SJCRH30 (cell line): Measurements from ENCODE around the gene PSEN1. TPM values are rescaled to one million over a fixed set of nuclear protein-coding genes. Genes with fewer than 3 reads are reported as not detected.

Experiments
- DNase-seq, 2 experiments: peaks; one replicate each; pipeline ENCODE4 v3.0.0-alpha.2; 2015 to 2020
- H3K27ac ChIP-seq: fragments of 250-450 bp; sonication (Bioruptor Pico); 2 replicates; pipeline ENCODE4 v1.5.1; 2020; ENCODE audit warnings: mild to moderate bottlenecking, moderate library complexity
- H3K27me3 ChIP-seq: fragments of 250-450 bp; sonication (Bioruptor Pico); 2 replicates; pipeline ENCODE4 v1.5.1; 2020; ENCODE audit warnings: mild to moderate bottlenecking, moderate library complexity
- H3K36me3 ChIP-seq: fragments of 250-450 bp; sonication (Bioruptor Pico); 2 replicates; pipeline ENCODE4 v1.5.1; 2020; ENCODE audit warnings: mild to moderate bottlenecking, moderate library complexity
- H3K4me1 ChIP-seq: fragments of 250-450 bp; sonication (Bioruptor Pico); 2 replicates; pipeline ENCODE4 v1.5.1; 2020; ENCODE audit warnings: mild to moderate bottlenecking, moderate library complexity
- H3K4me3 ChIP-seq: fragments of 250-450 bp; sonication (Bioruptor Pico); 2 replicates; pipeline ENCODE4 v1.5.1; 2020; ENCODE audit warnings: mild to moderate bottlenecking, moderate library complexity
- H3K9me3 ChIP-seq: fragments of 250-450 bp; sonication (Bioruptor Pico); replicated peaks from 2 replicates; pipeline ENCODE4 v1.5.1; 2020; ENCODE audit warnings: mild to moderate bottlenecking, moderate library complexity
- total RNA-seq: library from RNA; depleted of rRNA; stranded (reverse); fragments of >200 nt; shearing (Covaris generic); gene quantifications from 2 replicates; pipeline ENCODE4 v1.2.3, GENCODE V29; 2014

The PSEN1 gene
- total RNA-seq, 1 experiment from 2014 or later: 25.7 TPM

GRCh38 chr14:73255005-73255400 is 118.7 kb downstream of the PSEN1 start:
- no peaks in the 10 kb centered on the region for H3K36me3 ChIP-seq
- H3K4me3 ChIP-seq: no peak overlapping the region
- no peaks in the 10 kb centered on the region for H3K27me3 ChIP-seq
- no peaks in the 10 kb centered on the region for H3K4me1 ChIP-seq
- H3K27ac ChIP-seq: no peak overlapping the region
- DNase-seq: no peak
- H3K9me3 ChIP-seq: no peaks in the 10 kb centered on the region

DNA sequence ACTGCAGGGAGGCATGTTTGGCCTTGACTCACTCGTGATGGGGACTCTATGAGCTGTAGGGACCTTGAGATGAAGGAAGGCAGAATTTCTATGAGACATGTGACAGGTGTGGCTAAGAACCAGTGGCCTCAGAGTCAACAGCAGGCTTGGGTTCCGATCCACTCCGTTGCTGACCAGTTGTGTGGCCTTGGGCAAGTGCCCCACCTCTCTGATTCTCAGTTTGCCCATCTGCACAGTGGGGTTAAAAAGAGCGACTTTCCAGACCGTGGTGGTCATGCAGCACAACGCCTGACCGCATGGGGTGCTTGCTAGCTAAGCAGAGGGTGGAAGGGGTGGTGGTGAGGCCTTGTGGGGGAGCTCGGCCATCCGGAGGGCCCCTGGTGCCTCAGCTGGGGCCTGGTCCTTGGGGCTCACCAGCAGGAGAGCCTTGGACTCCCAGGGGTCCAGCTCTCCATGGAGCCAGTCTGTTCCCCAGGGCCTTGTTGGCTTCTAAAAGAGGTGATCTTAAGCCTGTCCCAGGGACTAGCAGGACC is 119.5 kb downstream of the PSEN1 start:
- no peaks in the 10 kb centered on the region for H3K27me3 ChIP-seq
- no peak overlapping the region for H3K4me3 ChIP-seq
- H3K9me3 ChIP-seq: no peaks in the 10 kb centered on the region
- DNase-seq: no peak
- no peaks in the 10 kb centered on the region for H3K36me3 ChIP-seq
- H3K27ac ChIP-seq: no peak overlapping the region
- no peaks in the 10 kb centered on the region for H3K4me1 ChIP-seq

- H3K36me3 ChIP-seq: no peaks in the 10 kb centered on the region
- no peak overlapping the region for H3K27ac ChIP-seq
- H3K9me3 ChIP-seq: no peaks in the 10 kb centered on the region
- H3K4me1 ChIP-seq: no peaks in the 10 kb centered on the region
- no peaks in the 10 kb centered on the region for H3K27me3 ChIP-seq
- no peak overlapping the region for H3K4me3 ChIP-seq
- DNase-seq: no peak
These were observed 121.8 kb downstream of the PSEN1 start for GRCh38 chr14:73258076-73258475.

DNA sequence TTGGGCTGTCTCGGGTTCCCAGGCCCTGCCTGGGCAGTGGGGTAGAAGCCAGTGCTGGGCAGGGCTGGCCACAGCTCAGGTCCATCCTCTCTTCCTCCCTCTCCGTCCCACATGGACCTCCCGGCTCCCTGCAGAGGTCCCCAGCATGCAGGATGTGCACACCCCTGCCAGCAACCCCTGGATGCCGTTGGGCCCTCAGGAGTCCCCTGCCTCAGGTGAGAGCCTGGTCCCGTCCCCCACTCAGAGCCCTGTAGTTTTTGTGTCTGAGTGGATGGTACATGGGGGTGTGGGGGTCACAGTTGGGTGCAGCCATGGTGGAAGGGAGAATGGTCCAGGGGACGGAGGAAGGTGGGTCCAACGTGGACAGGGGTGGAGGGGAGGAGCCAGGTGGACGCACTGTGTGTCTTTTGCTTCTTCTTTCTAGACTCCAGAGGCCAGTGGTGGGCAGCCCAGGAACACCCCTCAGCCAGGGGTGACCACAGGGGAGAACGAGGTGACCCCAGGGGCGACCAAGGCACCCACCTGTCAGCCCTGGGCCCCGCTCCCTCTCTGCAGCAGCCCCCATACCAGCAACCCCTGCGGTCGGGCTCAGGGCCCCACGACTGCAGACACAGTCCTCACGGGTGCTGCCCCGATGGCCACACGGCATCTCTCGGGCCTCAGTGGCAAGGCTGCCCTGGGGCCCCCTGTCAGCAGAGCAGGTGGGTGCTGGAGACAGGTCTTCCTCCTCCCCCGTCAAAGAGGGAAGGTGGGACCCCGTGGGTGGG is 122.7 kb downstream of the PSEN1 start:
- Histone ChIP-seq H3K4me1 (no peaks in the 10 kb centered on the region), H3K27me3 (no peaks in the 10 kb centered on the region), H3K9me3 (no peaks in the 10 kb centered on the region), H3K4me3 (no peak overlapping the region), H3K27ac (no peak overlapping the region), H3K36me3 (no peaks in the 10 kb centered on the region)
- no peak for DNase-seq

- H3K9me3 ChIP-seq: no peaks in the 10 kb centered on the region
- H3K4me1 ChIP-seq: no peaks in the 10 kb centered on the region
- no peaks in the 10 kb centered on the region for H3K36me3 ChIP-seq
- no peak overlapping the region for H3K27ac ChIP-seq
- DNase-seq: no peak
- H3K27me3 ChIP-seq: no peaks in the 10 kb centered on the region
- H3K4me3 ChIP-seq: no peak overlapping the region
These were observed 123.5 kb downstream of the PSEN1 start for GRCh38 chr14:73259837-73260236.

GRCh38 chr14:73260574-73260973 is 124.3 kb downstream of the PSEN1 start:
- no peak overlapping the region for H3K4me3 ChIP-seq
- H3K4me1 ChIP-seq: no peaks in the 10 kb centered on the region
- H3K9me3 ChIP-seq: no peaks in the 10 kb centered on the region
- no peaks in the 10 kb centered on the region for H3K27me3 ChIP-seq
- H3K27ac ChIP-seq: no peak overlapping the region
- no peak for DNase-seq
- no peaks in the 10 kb centered on the region for H3K36me3 ChIP-seq

- H3K36me3 ChIP-seq: no peaks in the 10 kb centered on the region
- no peak for DNase-seq
- no peaks in the 10 kb centered on the region for H3K27me3 ChIP-seq
- H3K27ac ChIP-seq: no peak overlapping the region
- no peaks in the 10 kb centered on the region for H3K9me3 ChIP-seq
- no peak overlapping the region for H3K4me3 ChIP-seq
- no peaks in the 10 kb centered on the region for H3K4me1 ChIP-seq
These were observed 124.8 kb downstream of the PSEN1 start for GRCh38 chr14:73261075-73261474.

DNA sequence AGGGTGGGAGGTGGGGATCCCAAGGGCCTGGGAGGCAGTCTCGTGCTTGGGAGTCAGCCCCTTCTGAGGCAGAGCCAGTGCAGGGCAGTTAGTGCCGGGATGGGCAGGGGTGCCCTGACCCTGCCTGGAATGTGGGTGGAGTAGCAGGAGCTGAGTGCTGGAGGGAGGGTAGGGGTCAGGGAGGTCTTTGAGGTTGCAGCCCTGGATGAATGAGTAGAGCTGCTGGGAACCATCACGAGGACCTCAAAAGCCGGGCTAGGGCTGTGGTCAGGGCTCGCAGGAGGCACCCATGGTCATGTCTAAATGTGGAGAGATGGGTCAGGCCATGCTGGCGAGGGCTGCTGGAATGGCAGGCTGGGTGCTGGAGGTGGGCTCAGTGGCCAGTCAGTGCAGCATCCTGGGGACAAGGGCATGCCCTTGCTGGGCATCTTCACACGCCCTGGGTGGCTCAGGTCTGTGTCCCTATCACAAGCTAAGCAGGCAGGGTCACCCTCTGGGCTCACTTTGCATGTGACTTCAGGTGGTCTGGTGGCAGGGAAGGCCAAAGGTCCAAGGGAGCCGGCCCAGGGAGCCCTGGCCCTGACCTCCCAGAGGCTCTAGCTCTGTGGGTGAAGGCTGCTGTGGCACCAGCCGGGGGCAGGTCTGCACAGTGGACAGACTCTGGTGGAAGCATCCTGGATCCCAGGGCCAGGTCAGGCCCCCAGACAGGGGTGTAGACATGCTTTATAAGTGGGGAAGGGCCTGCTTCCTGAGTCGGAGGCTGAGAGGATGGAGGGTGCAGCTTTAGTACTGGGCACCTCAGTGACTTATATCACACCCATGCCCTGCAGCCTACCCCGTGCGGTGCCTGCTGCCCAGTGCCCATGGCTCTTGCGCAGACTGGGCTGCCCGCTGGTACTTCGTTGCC is 125.5 kb downstream of the PSEN1 start:
- Histone ChIP-seq H3K9me3 (no peaks in the 10 kb centered on the region), H3K4me1 (no peaks in the 10 kb centered on the region), H3K4me3 (no peak overlapping the region)

GRCh38 chr14:73262427-73263183 is 126.3 kb downstream of the PSEN1 start:
- no peak for DNase-seq
- Histone ChIP-seq H3K4me3 (no peak overlapping the region), H3K27ac (no peak overlapping the region), H3K36me3 (no peaks in the 10 kb centered on the region), H3K27me3 (no peaks in the 10 kb centered on the region), H3K4me1 (no peaks in the 10 kb centered on the region), H3K9me3 (no peaks in the 10 kb centered on the region)

More for the DNA sequence above, 125.5 kb downstream of the PSEN1 start:
- no peak overlapping the region for H3K27ac ChIP-seq
- H3K27me3 ChIP-seq: no peaks in the 10 kb centered on the region
- H3K36me3 ChIP-seq: no peaks in the 10 kb centered on the region
- DNase-seq: no peak

DNA sequence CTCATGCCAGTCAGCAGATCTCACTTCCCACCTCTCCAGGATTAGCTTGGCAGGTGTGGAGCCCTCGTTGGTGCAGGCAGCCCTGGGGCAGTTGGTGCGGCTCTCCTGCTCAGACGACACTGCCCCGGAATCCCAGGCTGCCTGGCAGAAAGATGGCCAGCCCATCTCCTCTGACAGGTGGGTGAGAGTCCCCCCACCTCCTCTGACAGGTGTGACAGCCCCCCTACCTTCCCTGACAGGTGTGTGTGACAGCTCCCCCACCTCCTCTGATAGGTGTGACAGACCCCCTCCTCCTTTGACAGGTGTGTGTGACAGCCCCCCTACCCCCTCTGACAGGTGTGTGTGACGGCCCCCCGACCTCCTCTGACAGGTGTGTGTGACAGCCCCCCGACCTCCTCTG is 127.3 kb downstream of the PSEN1 start:
- Histone ChIP-seq H3K4me3 (no peak overlapping the region), H3K9me3 (no peaks in the 10 kb centered on the region), H3K36me3 (no peaks in the 10 kb centered on the region), H3K27ac (no peak overlapping the region), H3K4me1 (no peaks in the 10 kb centered on the region), H3K27me3 (no peaks in the 10 kb centered on the region)
- DNase-seq: no peak

GRCh38 chr14:73264080-73264884 is 128.0 kb downstream of the PSEN1 start:
- Histone ChIP-seq H3K4me1 (no peaks in the 10 kb centered on the region), H3K27ac (no peak overlapping the region), H3K9me3 (no peaks in the 10 kb centered on the region), H3K4me3 (no peak overlapping the region), H3K27me3 (no peaks in the 10 kb centered on the region), H3K36me3 (no peaks in the 10 kb centered on the region)
- no peak for DNase-seq

DNA sequence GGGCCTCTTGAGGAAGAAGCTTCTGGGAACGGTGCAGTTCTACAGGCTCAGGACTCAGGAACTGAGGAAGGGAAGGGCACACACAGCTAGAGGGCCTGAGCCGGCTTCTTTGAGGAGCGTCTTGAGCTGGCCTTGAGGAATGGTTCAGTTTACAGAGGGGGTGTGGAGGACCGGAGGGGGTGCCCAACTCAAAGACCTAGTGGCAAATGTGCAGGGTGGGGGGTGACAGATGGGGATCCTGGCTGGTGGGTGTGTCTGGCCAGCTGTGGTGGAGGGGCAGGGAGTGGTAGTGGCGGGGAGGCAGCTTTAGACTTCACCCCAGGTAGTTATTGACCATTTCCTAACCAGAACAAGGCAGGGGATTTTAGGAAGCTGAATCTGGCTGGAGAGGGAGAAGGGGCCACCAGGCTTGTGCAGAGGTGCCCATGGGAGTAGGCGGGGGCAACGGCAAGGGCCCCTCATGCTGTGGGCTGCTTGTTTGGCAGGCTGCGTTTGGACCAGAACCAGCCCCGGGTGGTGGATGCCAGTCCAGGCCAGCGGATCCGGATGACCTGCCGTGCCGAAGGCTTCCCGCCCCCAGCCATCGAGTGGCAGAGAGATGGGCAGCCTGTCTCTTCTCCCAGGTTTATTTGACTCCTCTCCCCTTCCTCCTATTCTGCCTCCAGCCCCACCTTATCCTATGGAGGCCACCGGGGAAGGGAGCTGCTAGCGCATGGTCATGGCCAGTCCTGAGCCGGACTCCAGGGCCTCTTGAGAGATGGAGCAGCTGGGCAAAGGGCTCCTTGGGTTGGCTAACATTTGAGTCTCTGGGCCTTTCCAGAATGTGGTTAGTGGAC is 128.8 kb downstream of the PSEN1 start:
- no peaks in the 10 kb centered on the region for H3K27me3 ChIP-seq
- no peaks in the 10 kb centered on the region for H3K4me1 ChIP-seq
- H3K36me3 ChIP-seq: no peaks in the 10 kb centered on the region
- no peak overlapping the region for H3K4me3 ChIP-seq
- H3K9me3 ChIP-seq: no peaks in the 10 kb centered on the region
- no peak overlapping the region for H3K27ac ChIP-seq
- DNase-seq: no peak

DNA sequence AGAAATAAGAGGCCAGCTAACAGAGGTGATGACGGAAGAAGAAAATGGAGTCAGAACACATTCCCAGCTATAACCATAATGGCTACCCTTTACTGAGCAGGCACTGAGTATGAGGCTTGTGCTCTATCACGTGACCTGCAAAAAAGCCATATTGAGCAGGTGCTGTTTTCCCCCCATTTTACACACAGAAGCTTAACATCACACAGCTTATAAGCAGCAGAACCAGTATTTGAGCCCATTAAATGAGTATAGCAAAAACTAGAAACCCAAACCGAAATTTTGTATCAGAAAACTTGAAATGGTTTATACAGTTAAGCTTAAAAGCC is 129.4 kb downstream of the PSEN1 start:
- Histone ChIP-seq H3K4me1 (no peaks in the 10 kb centered on the region), H3K9me3 (no peaks in the 10 kb centered on the region), H3K27ac (no peak overlapping the region), H3K4me3 (no peak overlapping the region), H3K27me3 (no peaks in the 10 kb centered on the region), H3K36me3 (no peaks in the 10 kb centered on the region)
- no peak for DNase-seq
